ENCODE measurements around the gene BRD9.
"Not testable (repeated sequence)": the region's sequence is repeated elsewhere in the genome, so short reads cannot be mapped to it uniquely, and the experiment has no call there.

DNA sequence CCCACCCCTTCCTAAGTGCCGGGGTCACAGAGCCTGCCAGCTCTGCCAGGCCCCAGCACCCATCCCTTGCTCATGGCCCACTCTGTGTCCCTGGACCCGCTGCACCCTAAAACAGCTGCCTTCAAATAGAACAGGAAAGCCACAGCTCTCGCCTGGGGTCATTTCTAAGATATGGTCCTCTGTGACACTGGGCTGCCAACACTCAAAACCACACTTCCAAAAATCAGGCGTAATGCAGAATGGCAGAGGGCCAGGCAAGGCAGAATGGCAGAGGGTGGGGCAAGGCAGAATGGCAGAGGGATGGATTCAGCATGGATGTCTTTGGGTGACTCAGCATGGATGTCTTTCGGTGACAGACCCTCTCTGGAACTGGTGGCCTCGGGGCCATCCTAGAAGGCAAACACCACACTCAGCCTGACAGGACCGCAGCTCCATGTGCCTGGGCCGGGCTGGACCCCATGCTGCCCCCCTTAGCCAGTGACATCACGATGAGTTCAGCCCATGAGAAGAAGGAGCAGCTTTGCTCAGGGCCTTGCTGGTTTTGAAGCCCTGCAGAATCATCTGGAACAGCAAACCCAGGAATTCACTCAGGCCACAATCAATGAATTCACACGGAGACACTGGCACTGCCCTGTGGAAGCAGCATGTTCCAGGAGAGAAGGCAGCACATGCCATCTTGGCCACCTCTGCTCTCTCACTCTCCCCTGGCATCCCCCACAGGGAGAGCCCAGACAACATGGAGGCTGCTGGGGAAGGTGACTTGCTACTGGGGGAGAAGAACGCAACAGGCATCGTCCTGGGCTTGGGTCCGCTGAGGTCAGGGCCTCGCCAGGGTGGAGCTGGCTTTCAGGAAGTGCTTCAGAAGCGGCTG is 50.8 kb downstream of the BRD9 start:
- not testable (repeated sequence) for TF ChIP-seq CHD4 (IDR thresholded peaks at IDR 0.05; ENCODE audit: borderline replicate concordance); CEBPB (IDR thresholded peaks at IDR 0.05); ZC3H11A (IDR thresholded peaks at IDR 0.05); POLR2AphosphoS2 (conservative IDR thresholded peaks at IDR 0.05; ENCODE audit: low read length); MAX (IDR thresholded peaks at IDR 0.05); SREBF2 (IDR thresholded peaks at IDR 0.05); USF2 (IDR thresholded peaks at IDR 0.05); POLR2A (IDR thresholded peaks at IDR 0.05; ENCODE audit: low read length); RAD21 (conservative IDR thresholded peaks at IDR 0.05 in 1 of 2, IDR thresholded peaks at IDR 0.05 in 1 of 2); EP300 (IDR thresholded peaks at IDR 0.05); MYC (IDR thresholded peaks at IDR 0.05; ENCODE audit: borderline replicate concordance, low read length)
- TF ChIP-seq, protein P1, sequence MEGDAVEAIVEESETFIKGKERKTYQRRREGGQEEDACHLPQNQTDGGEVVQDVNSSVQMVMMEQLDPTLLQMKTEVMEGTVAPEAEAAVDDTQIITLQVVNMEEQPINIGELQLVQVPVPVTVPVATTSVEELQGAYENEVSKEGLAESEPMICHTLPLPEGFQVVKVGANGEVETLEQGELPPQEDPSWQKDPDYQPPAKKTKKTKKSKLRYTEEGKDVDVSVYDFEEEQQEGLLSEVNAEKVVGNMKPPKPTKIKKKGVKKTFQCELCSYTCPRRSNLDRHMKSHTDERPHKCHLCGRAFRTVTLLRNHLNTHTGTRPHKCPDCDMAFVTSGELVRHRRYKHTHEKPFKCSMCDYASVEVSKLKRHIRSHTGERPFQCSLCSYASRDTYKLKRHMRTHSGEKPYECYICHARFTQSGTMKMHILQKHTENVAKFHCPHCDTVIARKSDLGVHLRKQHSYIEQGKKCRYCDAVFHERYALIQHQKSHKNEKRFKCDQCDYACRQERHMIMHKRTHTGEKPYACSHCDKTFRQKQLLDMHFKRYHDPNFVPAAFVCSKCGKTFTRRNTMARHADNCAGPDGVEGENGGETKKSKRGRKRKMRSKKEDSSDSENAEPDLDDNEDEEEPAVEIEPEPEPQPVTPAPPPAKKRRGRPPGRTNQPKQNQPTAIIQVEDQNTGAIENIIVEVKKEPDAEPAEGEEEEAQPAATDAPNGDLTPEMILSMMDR (IDR thresholded peaks at IDR 0.05) = not testable (repeated sequence)
